ENCODE results near the gene PPARD.

- TF ChIP-seq POLR2AphosphoS5 (IDR thresholded peaks at IDR 0.05; ENCODE audit: low read depth, low read length) (no peak), POLR2A (IDR thresholded peaks at IDR 0.05; ENCODE audit: low read depth, low read length) (no peak), SPI1 (IDR thresholded peaks at IDR 0.05; ENCODE audit: low read depth, low read length) (no peak), TAF1 (IDR thresholded peaks at IDR 0.05; ENCODE audit: low read depth, low read length) (no peak)
These were observed 49.8 kb downstream of the PPARD start for GRCh38 chr6:35392111-35392702.
